RCC 7860 (cell line): ENCODE data around the gene POU2F2.

ENCODE experiments used
- DNase-seq: peaks from one replicate; pipeline ENCODE4 v3.0.0-alpha.2; 2015; ENCODE audit warnings: low spot score
- FAIRE-seq: peaks from 2 replicates; lab custom pipeline; 2012; peaks lifted over from hg19 to GRCh38; lab: Jason Lieb, UNC

Gene POU2F2

GRCh38 chr19:42126574-42126973, 5.7 kb downstream of the POU2F2 start:
- DNase-seq (no peak), FAIRE-seq (no peak)

GRCh38 chr19:42125536-42125935, 6.7 kb downstream of the POU2F2 start:
- FAIRE-seq = no peak
- DNase-seq = no peak

GRCh38 chr19:42124386-42124901, 7.8 kb downstream of the POU2F2 start:
- DNase-seq (no peak), FAIRE-seq (no peak)

- DNase-seq (no peak), FAIRE-seq (no peak)
These were observed 8.5 kb downstream of the POU2F2 start for GRCh38 chr19:42123765-42124164.

- no peak for DNase-seq
- FAIRE-seq = no peak
These were observed 9.3 kb downstream of the POU2F2 start for GRCh38 chr19:42122691-42123607.

- FAIRE-seq (no peak), DNase-seq (peak; percentile 48)
These were observed 10.6 kb downstream of the POU2F2 start for GRCh38 chr19:42121656-42122069.

- no peak for DNase-seq
- FAIRE-seq = no peak
These were observed 11.1 kb downstream of the POU2F2 start for GRCh38 chr19:42121036-42121621.

GRCh38 chr19:42120276-42120980, 11.8 kb downstream of the POU2F2 start:
- FAIRE-seq = no peak

GRCh38 chr19:42117076-42117475, 15.2 kb downstream of the POU2F2 start:
- no peak for FAIRE-seq
- DNase-seq = no peak

More at GRCh38 chr19:42120276-42120980, 11.8 kb downstream of the POU2F2 start:
- DNase-seq = no peak

- no peak for DNase-seq
- FAIRE-seq = no peak
These were observed 15.8 kb downstream of the POU2F2 start for GRCh38 chr19:42116308-42117075.

- DNase-seq (no peak), FAIRE-seq (no peak)
These were observed 16.5 kb downstream of the POU2F2 start for GRCh38 chr19:42115705-42116104.

GRCh38 chr19:42115219-42115618, 17.0 kb downstream of the POU2F2 start:
- FAIRE-seq = no peak
- no peak for DNase-seq

- FAIRE-seq (no peak), DNase-seq (no peak)
These were observed 17.8 kb downstream of the POU2F2 start for GRCh38 chr19:42114412-42114811.

- DNase-seq (peak; percentile 88), FAIRE-seq (peak; percentile 81)
These were observed 18.5 kb downstream of the POU2F2 start for GRCh38 chr19:42113641-42114348.

- FAIRE-seq (no peak), DNase-seq (peak; percentile 31)
These were observed 20.4 kb downstream of the POU2F2 start for GRCh38 chr19:42111811-42112210.

- DNase-seq = no peak
- no peak for FAIRE-seq
These were observed 20.9 kb downstream of the POU2F2 start for GRCh38 chr19:42111384-42111783.

GRCh38 chr19:42110658-42111057, 21.6 kb downstream of the POU2F2 start:
- no peak for FAIRE-seq

GRCh38 chr19:42109896-42110295, 22.4 kb downstream of the POU2F2 start:
- DNase-seq = no peak
- no peak for FAIRE-seq

More at GRCh38 chr19:42110658-42111057, 21.6 kb downstream of the POU2F2 start:
- DNase-seq = no peak

- FAIRE-seq (peak; percentile 33), DNase-seq (peak; percentile 65)
These were observed 23.5 kb downstream of the POU2F2 start for GRCh38 chr19:42108527-42109389.
